HepG2 (cell line): ENCODE measurements around the gene QSOX1. TPM values are rescaled to one million over a fixed set of nuclear protein-coding genes. Genes with fewer than 3 reads are reported as not detected.

ENCODE experiments used
- DNMT1 ChIP-seq: sonication (generic); formaldehyde crosslinking; IDR thresholded peaks from 2 replicates; pipeline ENCODE4 v1.5.1; 2020; ENCODE audit warnings: mild to moderate bottlenecking, missing genetic modification reagents
- ETV5 ChIP-seq: IDR thresholded peaks from 2 replicates; pipeline ENCODE4 v1.6.1; 2018; ENCODE audit warnings: missing biosample characterization, missing genetic modification reagents, inconsistent platforms, borderline replicate concordance
- FOXA3 ChIP-seq: IDR thresholded peaks from 2 replicates; pipeline ENCODE4 v1.6.1; 2016; ENCODE audit warnings: missing genetic modification reagents, missing compliant biosample characterization
- MATR3 ChIP-seq: sonication (generic); formaldehyde crosslinking; IDR thresholded peaks from 2 replicates; pipeline ENCODE4 v1.4.0; 2020; ENCODE audit warnings: missing genetic modification reagents
- MZF1 ChIP-seq: sonication (generic); formaldehyde crosslinking; IDR thresholded peaks from 2 replicates; pipeline ENCODE4 v1.8.1; 2023; ENCODE audit warnings: mild to moderate bottlenecking, missing genetic modification reagents, borderline replicate concordance
- NR0B2 ChIP-seq: sonication (generic); formaldehyde crosslinking; IDR thresholded peaks from 2 replicates; pipeline ENCODE4 v1.4.0; 2020; ENCODE audit warnings: mild to moderate bottlenecking, missing genetic modification reagents
- NR3C1 ChIP-seq: sonication (generic); formaldehyde crosslinking; IDR thresholded peaks from 2 replicates; pipeline ENCODE4 v1.4.0; 2020; ENCODE audit warnings: missing genetic modification reagents
- PHB2 ChIP-seq: fragments of 450-650 bp; IDR thresholded peaks from 2 replicates; pipeline ENCODE4 v1.6.1; 2018; ENCODE audit not compliant: partially characterized antibody
- SMARCC2 ChIP-seq: fragments of 450-650 bp; IDR thresholded peaks from 2 replicates; pipeline ENCODE4 v1.6.1; 2017; ENCODE audit warnings: antibody characterized with exemption, mild to moderate bottlenecking
- THRA ChIP-seq: sonication (generic); formaldehyde crosslinking; IDR thresholded peaks from 2 replicates; pipeline ENCODE4 v1.4.0; 2020; ENCODE audit warnings: missing genetic modification reagents, borderline replicate concordance
- ZNF180 ChIP-seq: sonication (generic); formaldehyde crosslinking; IDR thresholded peaks from 2 replicates; pipeline ENCODE4 v1.4.0; 2020; ENCODE audit warnings: low read depth, missing genetic modification reagents, borderline replicate concordance
- ZNF232 ChIP-seq: sonication (generic); formaldehyde crosslinking; IDR thresholded peaks from 2 replicates; pipeline ENCODE4 v1.4.0; 2020; ENCODE audit warnings: missing genetic modification reagents, borderline replicate concordance
- ZNF24 ChIP-seq: fragments of 450-650 bp; IDR thresholded peaks from 2 replicates; pipeline ENCODE4 v1.6.1; 2017; ENCODE audit warnings: antibody characterized with exemption, mild to moderate bottlenecking
- ZNF256 ChIP-seq: sonication (generic); formaldehyde crosslinking; conservative IDR thresholded peaks from 2 replicates; pipeline ENCODE4 v1.4.0; 2020; ENCODE audit warnings: missing genetic modification reagents
- ZNF275 ChIP-seq: sonication (generic); formaldehyde crosslinking; IDR thresholded peaks from 2 replicates; pipeline ENCODE4 v1.8.0; 2022; ENCODE audit warnings: missing genetic modification reagents, mild to moderate bottlenecking, inconsistent platforms, borderline replicate concordance
- ZNF276 ChIP-seq: sonication (generic); formaldehyde crosslinking; IDR thresholded peaks from 2 replicates; pipeline ENCODE4 v1.4.0; 2020; ENCODE audit warnings: mild to moderate bottlenecking, low read depth, missing genetic modification reagents
- ZNF280D ChIP-seq: sonication (generic); formaldehyde crosslinking; IDR thresholded peaks from 2 replicates; pipeline ENCODE4 v1.5.1; 2020; ENCODE audit warnings: mild to moderate bottlenecking, missing genetic modification reagents
- ZNF451 ChIP-seq: sonication (generic); formaldehyde crosslinking; IDR thresholded peaks from 2 replicates; pipeline ENCODE4 v1.5.0; 2020; ENCODE audit warnings: mild to moderate bottlenecking, missing genetic modification reagents
- ZNF468 ChIP-seq: sonication (generic); formaldehyde crosslinking; IDR thresholded peaks from 2 replicates; pipeline ENCODE4 v1.8.0; 2022; ENCODE audit warnings: mild to moderate bottlenecking, moderate library complexity, missing genetic modification reagents
- ZNF639 ChIP-seq: conservative IDR thresholded peaks from 2 replicates; pipeline ENCODE4 v1.6.1; 2018; ENCODE audit warnings: missing genetic modification reagents
- ZNF777 ChIP-seq: sonication (generic); formaldehyde crosslinking; IDR thresholded peaks from 2 replicates; pipeline ENCODE4 v1.4.0; 2020; ENCODE audit warnings: missing genetic modification reagents
- ZSCAN12 ChIP-seq: sonication (generic); formaldehyde crosslinking; IDR thresholded peaks from 2 replicates; pipeline ENCODE4 v1.9.0; 2021; ENCODE audit warnings: mild to moderate bottlenecking, missing genetic modification reagents
- polyA plus RNA-seq, 8 experiments: library from polyadenylated mRNA; depleted of rRNA in 3 of 8; stranded (reverse) in 7 of 8; unstranded in 1 of 8; fragments of >200 nt; fragmentation: Illumina TruSeq in 4 of 8; extraction: Trizol in 4 of 8; gene quantifications; 2 replicates each; pipeline versions ENCODE4 v1.2.1 to v1.2.3, GENCODE V29; 2011 to 2016; ENCODE audit warnings: low read depth in 4 of 8, missing spikeins in 1 of 8, mixed read lengths in 1 of 8; ENCODE audit not compliant: insufficient read depth in 1 of 8
- total RNA-seq, 5 experiments: library from RNA; depleted of rRNA; stranded (reverse); fragments of >200 nt; fragmentation: Illumina TruSeq; extraction: Trizol; gene quantifications; 2 replicates each; pipeline ENCODE4 v1.2.3, GENCODE V29; 2016; ENCODE audit warnings: low read depth in 1 of 5

QSOX1 gene
- total and polyA plus RNA-seq, 2 of the 13 experiments (the other 11 are each of a cell fraction or from before 2014, with no cell fraction given), result 6.8 to 40.2 TPM

- TF ChIP-seq ZNF275 (no peak), NR3C1 (CRISPR knock-in tag) (no peak), ZNF256 (no peak), ZSCAN12 (CRISPR knock-in tag) (no peak), ZNF24 (0 out of 2 replicates have a peak, but pooled peaks have one; percentile 43), DNMT1 (CRISPR knock-in tag) (no peak), ZNF180 (no peak), ZNF276 (CRISPR knock-in tag) (no peak), MATR3 (CRISPR knock-in tag) (no peak), SMARCC2 (no peak), NR0B2 (CRISPR knock-in tag) (no peak), ZNF639 (CRISPR knock-in tag) (no peak), ETV5 (CRISPR knock-in tag) (peak; percentile 48; the same call in 1 of the 2 replicates), FOXA3 (CRISPR knock-in tag) (peak; percentile 96), MZF1 (CRISPR knock-in tag) (no peak), ZNF232 (no peak), THRA (peak; percentile 72), ZNF280D (CRISPR knock-in tag) (no peak), ZNF451 (CRISPR knock-in tag) (no peak), PHB2 (no peak), ZNF777 (no peak), ZNF468 (CRISPR knock-in tag) (no peak)
Observed at GRCh38 chr1:180157576-180158057, 2.9 kb downstream of the QSOX1 start (continued).
